ENCODE results near the gene AOPEP.

Gene AOPEP

DNA sequence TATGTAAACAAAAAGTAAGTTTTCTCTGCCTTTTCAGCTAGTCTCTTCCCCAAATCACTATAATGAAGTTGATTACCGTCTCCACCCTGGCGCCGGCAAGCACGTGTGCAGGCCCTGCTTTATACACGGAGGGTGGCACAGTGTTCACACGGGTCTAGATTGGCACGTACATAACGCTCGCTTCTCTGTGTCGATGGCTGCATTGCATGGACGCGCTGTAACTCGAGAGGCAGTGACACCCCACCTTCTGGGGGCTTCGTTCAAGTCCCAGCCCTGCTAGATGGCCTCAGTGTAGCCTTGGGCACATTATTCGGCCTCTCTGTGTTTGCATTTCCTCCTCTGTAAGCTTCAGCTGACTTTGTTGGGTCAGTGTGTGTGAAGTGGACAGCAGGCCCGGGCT lies 367.1 kb downstream of the AOPEP start:
- no peak for DNase-seq (ENCODE audit: low read depth, low spot score)
- peak overlapping the region; percentile 95 for H3K27ac ChIP-seq

DNA sequence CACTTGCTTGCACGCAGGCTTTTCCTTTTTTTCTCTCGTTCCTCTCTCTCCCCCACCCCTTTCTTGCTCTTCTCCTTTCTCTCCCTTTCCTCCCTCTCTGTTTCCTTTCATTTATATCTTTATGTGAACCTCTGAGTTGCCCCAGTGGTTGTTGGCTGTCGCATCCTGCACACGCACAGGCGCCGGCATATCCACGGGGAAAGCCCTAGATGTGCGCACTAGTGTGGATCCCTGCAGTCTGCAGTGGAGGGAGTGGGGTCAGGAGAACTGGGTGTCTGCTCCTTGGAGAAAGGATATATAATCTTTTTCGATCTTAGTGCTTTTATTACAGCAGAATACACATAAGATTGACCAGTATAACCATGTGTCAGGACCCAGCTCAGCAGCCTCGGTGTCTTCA lies 367.5 kb downstream of the AOPEP start:
- no peak for DNase-seq (ENCODE audit: low read depth, low spot score)
- H3K27ac ChIP-seq = no peak overlapping the region

DNA sequence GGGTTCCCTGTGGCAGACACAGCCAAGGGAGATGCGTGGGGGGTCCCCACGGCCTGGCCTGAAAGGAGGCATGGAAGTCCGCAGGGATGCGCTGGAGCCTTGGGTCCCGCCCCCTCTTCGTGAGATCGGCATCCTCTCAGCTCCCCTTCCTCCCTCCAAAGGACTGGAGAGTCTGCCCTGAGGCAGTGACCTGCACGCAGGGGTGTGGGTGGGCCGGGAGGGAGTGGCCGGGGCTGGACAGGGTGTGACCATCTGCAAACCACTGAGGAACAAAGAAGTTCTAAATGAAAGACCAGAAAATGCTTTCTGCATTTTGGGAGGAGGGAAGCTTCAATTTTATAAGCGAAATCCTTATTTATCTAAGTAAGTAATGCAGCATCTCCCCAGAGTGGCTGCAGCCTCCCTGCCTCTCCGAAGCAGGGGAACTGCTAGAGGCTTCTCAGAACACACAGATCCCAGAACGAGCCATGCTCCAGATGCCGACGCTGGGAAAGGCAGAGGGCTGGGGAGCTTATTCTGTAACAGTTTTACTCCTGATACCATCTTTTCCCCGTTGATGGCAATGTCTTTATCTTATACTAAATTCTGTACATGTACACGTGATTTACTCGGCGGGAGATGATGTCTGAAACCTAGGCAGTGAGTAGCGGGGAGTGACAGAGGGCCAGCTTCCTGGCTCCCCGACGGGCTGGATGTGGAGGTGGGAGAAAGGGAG lies 369.3 kb downstream of the AOPEP start:
- H3K27ac ChIP-seq = no peak overlapping the region
- DNase-seq (ENCODE audit: low read depth, low spot score) = no peak

DNA sequence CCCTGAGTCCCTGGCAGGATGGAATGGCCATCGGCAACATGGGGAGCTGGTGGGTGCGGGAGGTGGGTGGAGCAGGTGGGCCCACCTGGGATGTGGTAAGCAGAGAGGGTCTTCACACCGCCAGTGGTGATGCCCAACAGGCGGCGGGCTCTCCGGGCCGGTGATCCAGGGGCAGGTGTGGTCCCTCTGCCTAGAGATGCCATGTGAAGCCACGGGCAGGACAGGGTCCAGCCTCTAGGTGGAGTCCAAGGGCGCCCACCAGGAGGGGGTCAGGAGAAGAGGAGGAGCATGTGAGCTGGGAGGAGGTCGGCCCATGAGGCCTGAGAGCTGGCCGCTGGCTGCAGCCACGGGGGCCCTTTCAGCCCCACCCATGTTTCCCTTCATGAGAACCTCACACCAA lies 369.9 kb downstream of the AOPEP start:
- no peak overlapping the region for H3K27ac ChIP-seq
- DNase-seq (ENCODE audit: low read depth, low spot score) = no peak

DNA sequence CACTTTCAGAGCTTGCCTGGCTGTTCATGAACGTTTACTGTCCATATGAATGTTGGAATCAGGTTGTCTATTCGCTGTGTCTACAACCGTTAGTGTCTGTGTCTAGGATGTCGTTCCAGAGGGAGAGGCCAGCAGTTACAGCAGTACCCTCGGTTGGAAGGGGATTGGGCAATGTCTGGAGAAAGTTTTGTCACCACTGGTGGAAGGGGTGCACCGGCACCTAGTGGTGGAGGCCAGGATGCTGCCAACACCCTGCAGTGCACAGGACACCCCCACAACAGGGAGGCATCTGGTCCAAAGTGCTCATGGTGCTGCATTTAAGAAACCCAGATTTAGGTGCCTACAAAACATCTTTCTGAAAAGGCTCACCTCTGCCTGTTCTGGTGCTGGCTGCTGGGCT lies 370.3 kb downstream of the AOPEP start:
- no peak for DNase-seq (ENCODE audit: low read depth, low spot score)
- no peak overlapping the region for H3K27ac ChIP-seq

DNA sequence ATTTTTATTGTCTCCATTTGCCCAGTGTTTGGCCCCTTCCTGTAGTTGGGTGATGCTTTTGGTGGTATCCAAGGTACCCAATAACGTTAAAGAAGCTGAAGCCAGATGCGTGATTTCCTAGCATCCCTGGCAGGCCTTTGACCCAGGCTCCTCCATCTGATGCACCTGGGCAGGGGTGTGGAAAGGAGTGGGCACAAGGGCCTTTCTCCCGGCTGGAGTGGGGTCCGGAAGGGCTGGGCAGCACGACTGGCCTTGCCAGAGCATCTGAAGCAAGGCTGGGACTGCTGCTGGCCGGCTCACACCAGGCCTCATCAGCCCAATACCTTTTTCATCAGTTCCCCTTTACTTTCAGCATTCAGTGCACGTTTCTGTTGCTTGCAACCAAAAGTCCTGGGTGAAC lies 370.8 kb downstream of the AOPEP start:
- H3K27ac ChIP-seq = no peak overlapping the region
- DNase-seq (ENCODE audit: low read depth, low spot score) = no peak

DNA sequence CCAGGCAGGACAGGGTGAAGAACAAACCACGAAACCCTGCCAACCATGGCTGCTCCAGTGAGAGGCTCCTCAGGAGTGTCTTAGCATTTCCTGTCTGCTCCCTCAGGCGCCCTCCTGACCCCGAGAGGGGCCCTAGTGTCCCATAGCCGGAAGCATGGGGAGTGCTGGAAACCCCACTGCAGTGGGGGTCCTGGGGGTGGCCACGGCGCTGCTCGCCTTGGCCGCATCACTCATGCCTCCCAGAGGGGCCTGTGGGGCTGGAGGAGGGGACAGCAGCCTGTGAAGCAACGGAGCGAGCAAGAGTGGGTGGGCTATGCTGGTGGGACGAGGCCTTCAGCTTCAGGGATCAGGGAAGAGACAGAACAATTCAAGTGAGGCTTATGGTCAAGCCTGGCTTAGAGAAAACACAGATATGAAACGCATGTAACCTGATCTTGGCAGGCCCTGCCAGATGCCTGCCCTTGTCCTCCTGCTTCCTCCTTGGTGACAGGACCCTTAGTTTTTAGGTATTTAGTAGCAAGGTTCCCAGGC lies 372.0 kb downstream of the AOPEP start:
- H3K27ac ChIP-seq = peak overlapping the region; percentile 97
- DNase-seq (ENCODE audit: low read depth, low spot score) = no peak

DNA sequence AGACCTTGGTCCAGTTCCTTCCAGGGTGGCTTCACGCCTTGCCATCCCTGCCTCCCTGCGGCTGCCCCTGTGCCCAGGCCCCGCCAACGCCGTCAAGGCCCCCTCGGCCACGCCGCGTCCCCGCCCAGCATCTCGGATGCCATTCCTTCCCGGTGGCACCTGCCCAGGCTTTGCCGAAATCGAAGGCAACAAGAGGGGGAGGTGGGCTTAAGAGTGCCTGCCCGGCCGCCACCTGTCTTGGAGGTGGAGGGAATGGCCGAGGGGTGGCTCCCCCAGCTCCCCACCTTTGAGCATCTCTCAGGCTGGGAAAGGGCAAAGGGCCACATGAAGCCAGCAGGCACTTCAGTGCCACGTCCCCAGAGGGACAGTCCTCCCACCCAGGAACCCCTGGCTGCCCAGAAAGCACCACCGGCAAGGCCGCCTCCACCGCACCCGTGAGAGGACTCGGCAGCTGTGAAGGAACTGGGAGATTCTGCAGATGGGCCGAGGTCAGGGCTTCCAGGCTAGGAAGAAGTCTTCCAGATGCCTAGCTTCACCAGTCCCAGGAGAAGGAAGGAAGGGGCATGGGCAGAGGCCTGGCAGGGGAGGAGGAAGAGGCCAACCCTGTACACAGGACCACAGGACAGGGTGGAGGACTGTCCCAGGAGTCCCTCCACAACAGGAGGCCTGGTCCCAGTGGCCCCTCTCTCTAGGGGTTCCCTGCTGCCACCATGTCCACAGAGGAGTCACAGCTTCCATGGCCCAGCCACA lies 373.0 kb downstream of the AOPEP start:
- DNase-seq (ENCODE audit: low read depth, low spot score) = no peak
- peak overlapping the region; percentile 97 for H3K27ac ChIP-seq

DNA sequence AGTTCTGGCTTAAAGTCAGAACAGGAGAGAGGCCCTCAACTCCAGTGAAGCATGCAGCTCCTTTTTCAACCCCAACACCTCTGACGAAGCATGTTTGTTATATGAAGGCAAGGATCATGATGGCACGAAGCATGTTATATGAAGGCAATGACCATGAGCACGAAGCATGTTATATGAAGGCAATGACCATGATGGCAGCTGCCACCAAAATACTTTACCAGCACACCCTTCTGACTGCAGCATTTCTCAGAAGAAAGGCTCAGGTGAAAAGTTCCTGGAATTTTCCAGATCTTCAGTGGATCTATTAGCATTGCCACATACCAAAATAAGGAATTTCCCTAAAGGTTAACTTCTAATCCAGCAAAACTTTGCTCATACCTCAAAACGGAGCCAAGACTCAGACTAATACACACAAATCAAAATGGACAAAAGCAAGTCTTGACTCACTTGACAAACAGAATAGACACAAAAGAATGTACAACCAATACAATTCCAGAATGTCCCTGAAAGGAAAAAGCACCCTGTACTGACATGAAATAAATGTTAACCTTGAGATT lies 373.6 kb downstream of the AOPEP start:
- H3K27ac ChIP-seq = peak overlapping the region; percentile 97
- DNase-seq (ENCODE audit: low read depth, low spot score) = no peak

DNA sequence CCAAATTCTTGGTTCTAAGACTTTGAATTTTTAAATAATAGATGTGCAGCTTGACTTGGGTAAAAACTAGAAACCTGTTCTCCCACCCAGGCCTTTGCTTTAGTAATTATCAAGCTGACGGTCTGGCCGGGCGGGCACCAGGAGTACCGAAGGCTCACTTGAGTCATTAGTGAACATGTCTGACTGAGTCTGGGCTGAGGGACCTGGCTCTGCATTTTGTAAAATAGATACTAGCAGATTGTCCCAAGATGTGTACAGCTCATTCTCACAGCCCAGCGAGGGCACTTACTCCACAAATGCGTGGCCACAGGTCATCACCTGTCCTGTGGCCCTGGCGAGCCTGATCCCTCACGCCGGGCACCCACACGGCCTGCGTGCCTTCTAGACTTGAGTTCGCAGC lies 374.8 kb downstream of the AOPEP start:
- H3K27ac ChIP-seq = peak overlapping the region; percentile 97
- no peak for DNase-seq (ENCODE audit: low read depth, low spot score)

DNA sequence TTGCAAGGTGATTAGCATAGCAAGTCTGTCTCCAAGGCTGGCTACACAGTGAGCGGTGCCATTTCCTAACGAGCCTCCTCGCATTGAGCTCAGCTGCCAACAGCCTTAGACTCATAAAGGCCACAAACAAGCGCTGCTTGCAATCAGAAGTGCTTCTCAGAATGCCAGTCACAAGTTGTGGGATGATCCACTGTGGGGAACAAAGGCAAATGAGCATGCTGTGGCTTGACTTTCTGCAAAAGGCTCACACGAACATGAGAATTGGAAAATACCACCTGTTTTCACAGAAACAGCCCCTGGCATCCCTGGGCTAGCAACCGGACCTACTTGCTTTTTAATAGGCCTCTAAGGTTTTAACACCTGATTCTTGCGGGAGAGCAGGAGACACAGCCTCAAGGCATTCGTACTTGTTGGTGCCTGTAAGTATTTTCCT lies 375.5 kb downstream of the AOPEP start:
- peak overlapping the region; percentile 97 for H3K27ac ChIP-seq
- peak; percentile 97 for DNase-seq (ENCODE audit: low read depth, low spot score)

DNA sequence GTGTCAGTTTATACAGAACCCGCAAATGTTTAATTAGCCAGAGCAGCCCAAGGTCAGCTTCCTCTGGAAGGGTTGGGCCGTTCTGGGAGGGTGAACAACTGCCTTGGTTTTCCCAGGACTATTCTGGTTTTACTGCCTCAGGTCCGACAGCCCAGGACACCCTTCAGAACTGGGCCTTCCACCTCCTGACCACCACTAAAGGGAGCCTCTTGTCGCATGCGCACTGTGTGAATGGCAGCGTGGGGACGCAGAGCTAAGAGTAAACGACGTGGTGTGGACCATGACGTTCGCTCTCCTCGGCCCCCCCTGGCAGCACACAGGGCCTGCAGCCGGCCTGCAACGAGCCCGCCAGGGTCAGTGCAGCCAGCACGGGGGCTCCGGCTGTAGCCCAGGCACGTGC lies 376.1 kb downstream of the AOPEP start:
- DNase-seq (ENCODE audit: low read depth, low spot score) = no peak
- H3K27ac ChIP-seq = peak overlapping the region; percentile 97

DNA sequence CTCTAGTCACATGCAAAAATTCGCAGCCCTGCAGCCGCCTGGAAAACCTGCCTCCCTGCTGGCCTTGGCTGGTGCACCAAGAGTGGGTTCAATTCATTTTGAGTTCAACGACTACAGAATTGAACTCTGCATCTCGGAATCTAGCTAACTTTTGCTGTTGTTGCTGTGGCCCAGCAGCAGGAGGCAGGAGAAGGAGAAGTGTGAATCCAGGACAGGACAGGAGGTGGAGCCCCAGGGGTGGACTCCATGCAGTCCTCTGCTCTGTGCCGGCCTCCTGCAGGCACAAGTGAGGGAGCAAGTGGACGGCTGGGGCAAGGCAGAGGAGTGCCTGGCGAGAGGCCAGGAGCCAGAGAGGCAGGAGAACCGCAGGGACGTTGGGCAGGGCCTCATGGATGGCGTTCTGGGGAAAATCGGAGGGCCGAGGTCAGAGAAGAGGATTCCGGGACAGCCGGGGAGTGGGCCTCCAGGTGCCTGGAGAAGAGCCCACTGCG lies 376.8 kb downstream of the AOPEP start:
- DNase-seq (ENCODE audit: low read depth, low spot score) = no peak
- H3K27ac ChIP-seq = peak overlapping the region; percentile 97

DNA sequence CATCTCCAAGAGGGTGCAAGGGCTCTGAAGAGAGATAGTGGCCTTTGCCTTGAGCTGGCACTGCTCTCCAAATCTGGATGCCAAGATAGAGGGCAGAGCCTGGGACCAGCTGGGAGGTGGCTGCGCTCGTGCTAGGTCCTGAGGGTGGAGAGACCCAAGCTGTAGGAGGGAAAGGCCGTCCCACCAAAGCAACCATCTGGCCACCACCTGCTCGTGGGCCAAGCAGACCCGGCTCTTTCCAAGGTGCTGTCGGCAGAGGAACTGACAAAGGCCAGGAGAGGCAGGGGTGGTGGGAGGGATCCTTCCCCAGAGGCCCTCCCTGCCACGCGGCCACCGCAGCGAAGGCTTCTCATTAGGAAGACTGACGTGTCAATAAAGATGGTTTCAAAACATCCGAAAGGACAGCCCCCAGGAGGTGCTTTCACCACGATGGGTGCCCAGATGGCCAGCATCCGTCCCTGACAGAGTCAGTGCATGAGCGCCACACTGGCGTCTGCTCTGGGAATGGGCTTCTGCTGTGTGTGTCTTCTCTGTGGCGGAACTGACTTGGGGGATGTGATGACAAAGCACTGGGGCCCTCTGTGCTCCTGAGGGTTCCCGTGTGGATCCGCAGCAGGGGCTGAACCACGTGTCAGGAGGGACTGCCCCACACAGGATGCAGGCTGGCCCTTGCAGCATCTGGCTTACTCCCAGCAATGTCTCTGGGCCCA lies 377.5 kb downstream of the AOPEP start:
- no peak for DNase-seq (ENCODE audit: low read depth, low spot score)
- H3K27ac ChIP-seq = peak overlapping the region; percentile 97

DNA sequence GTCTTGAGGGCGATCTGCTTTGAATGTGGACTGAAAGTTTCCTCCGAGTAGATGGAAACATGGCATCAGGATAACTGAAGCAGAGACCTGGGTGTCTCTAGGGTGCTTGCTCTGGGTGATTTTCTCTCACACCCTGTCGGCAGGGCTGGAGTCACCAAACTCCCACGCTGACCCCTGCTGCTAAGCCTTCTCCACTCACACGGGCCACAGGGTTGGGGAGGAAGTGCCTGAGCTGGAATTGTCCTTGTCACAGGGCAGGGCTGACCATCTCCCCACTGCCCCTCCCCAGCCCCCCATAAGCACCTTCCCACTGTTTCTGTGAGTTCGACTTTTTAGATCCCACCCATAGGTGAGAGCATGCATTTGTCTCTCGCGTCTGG lies 378.1 kb downstream of the AOPEP start:
- DNase-seq (ENCODE audit: low read depth, low spot score) = no peak
- H3K27ac ChIP-seq = peak overlapping the region; percentile 97

DNA sequence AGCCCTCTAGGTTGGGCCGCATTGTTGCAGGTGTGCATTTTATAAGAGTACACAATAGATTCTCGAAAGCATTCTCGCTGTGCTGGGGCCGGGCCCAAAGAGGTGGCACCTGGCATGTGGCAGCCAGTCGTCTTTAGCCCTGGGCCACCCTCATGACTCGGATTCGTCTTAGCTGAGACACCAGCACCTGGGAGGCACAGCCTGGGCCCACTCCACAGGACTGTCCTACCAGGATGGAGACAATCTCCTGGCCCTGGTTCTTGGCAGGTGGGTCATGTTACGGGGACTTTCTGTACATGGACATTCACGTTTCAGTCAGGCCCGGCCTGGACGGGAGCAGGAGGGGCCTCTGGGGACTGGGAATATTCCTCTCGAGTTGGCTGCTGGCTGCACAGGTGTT lies 378.5 kb downstream of the AOPEP start:
- peak overlapping the region; percentile 97 for H3K27ac ChIP-seq
- DNase-seq (ENCODE audit: low read depth, low spot score) = no peak

DNA sequence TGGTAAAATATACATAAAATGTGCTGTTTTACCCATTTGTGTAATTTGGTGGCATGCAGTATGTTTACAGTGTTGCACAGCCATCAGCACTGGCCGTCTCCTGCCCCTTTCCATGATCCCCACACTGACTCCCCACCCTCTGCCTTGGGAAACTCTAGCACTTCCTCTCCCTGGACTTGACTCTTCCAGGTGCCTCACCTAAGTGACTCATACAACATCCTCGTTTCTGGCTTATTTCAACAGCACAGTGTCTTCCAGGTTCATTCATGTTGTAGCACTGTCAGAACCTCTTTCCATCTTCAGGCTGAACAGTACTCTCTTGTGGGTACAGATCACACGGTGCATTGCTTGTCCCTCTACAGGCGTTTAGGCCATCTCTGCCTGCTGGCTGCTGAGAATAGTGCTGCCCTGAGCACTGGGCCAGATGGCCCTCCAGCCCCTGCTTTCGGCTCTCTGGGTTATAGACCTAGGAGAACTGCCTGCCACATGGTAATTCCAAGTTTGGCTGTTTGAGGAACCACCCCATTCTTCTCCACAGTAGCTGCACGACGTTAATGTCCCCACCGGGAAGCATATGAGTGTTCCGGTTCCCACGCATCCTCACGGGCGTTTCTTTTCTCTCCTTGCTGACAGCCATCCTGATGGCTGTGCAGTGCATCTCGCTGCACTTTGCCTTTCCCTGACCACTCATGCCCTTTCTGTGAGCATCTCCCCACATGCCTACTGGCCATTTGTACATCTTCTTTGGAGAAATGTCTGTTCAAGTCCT lies 379.2 kb downstream of the AOPEP start:
- peak; percentile 80 for DNase-seq (ENCODE audit: low read depth, low spot score)
- H3K27ac ChIP-seq = peak overlapping the region; percentile 97

DNA sequence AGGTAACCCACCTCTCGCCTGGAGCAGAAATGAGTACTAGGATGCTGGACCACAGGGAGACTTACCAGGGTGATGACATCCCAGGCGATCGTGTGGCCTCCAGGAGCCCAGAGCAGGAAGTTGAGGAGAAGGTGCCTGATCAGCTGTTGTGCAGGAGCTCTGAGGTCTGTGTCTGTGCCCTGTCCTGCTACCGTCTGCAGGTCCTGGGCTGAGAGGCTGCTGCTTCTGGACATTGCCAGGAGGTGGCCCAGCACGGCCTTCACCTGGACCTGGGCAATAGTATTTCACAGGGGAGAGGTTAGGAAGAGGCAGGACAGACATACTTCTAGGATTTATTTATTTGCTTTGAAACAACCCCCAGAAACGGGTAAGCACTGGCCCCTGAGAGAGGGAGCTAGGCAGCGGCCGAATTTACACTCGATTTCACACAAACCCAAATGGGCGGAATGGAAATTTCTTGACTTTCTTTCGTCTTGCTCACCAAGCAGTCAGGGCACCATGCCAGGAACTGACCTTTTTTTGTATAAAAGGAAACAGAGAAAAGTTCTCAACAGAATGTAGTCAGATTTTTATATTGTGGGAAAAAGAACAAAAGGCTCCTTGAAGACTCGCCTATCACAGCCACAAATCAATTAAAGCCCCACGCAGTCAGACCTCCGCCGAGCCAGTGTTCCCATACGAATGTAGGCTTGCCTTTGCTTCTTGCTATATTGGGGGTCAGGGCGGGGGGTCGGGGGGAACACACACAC lies 380.7 kb downstream of the AOPEP start:
- DNase-seq (ENCODE audit: low read depth, low spot score) = no peak
- H3K27ac ChIP-seq = peak overlapping the region; percentile 97

DNA sequence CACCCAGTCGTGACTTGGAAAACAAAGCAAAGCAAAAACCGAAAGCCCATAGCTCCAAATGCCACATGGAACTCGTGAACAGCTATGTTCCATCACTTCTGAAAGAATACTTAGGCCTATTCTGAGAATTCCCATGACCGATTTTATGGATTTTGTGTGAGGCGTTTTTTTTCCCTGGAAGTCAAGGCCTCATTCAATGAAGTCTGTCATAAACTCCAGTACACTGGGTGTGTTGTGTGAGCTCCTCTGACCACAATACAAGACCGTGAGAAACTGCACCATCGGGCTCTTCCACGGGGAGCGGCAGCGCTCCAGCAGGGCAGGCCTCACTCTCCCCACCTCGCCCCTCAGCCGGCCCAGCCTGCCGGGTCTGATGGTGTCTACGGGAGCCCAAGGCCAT lies 381.5 kb downstream of the AOPEP start:
- peak overlapping the region; percentile 97 for H3K27ac ChIP-seq
- DNase-seq (ENCODE audit: low read depth, low spot score) = no peak
